NCI-H2196 treated with DMSO at 0.1 percent for 48 hours (cell line): ENCODE measurements around the gene PARPBP.
"Not testable (repeated sequence)": the region's sequence is repeated elsewhere in the genome, so short reads cannot be mapped to it uniquely, and the experiment has no call there.

Experiments used
- DNase-seq: peaks from one replicate; lab custom pipeline; 2025; ENCODE audit not compliant: unreplicated experiment; lab: John Stamatoyannopoulos, UW

PARPBP gene

GRCh38 chr12:102240859-102241258, 120.9 kb downstream of the PARPBP start:
- DNase-seq = not testable (repeated sequence)
